Activated effector memory CD4-positive, alpha-beta T cell treated with Interleukin-2 at 50 U/mL for 16 hours (primary cell): ENCODE measurements around the gene MRRF.

Experiments
- DNase-seq: peaks from one replicate; pipeline ENCODE4 v3.0.0-alpha.2; 2020

Gene MRRF, protein sequence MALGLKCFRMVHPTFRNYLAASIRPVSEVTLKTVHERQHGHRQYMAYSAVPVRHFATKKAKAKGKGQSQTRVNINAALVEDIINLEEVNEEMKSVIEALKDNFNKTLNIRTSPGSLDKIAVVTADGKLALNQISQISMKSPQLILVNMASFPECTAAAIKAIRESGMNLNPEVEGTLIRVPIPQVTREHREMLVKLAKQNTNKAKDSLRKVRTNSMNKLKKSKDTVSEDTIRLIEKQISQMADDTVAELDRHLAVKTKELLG

DNA sequence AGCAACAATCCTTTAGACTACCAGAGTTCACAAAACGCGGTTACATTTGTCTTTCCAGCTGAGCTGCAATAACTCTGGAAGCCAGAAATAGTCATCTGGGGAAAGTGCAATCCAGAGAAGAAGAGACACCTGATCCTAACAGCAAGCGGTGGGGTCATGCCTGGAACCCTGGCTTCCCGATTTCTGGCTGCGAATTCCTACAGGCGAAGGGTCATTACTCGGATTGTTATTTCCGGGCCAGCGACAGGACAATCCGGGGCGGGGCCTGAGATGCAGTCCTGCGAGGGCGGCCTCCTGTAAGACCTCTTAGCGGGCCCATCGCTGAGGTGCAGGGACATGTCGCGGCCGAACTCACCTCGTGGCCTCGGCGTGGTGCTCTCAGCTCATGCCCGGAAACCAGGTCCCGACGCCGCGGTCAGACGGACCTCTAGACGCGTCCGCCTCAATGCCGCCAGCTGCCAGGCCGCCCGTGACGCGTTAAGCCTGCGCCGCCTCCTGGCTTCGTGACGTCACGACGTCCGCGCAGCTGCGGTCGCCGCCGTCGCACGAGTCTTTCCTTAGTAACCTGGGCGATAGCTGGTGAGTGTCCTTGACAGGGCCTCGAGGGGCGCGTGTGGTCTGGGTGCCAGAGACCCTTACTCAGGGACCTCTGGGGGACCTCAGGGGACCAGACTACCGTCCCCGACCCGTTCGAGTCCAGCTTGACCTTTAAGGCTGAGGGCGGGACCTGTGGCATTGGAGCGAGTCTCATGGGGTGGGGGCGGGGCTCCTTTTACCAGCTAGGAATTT is at the start of gene MRRF, which contains the start of gene RBM18:
MRRF (plus strand) TSS at position 523 of the 789 bp plus-strand sequence. CDS start 6,010 bp downstream, outside the sequence.
RBM18 (minus strand) TSS at position 481 of the 789 bp plus-strand sequence. CDS start 3,348 bp downstream, outside the sequence.
- peak; percentile 80 for DNase-seq

DNA sequence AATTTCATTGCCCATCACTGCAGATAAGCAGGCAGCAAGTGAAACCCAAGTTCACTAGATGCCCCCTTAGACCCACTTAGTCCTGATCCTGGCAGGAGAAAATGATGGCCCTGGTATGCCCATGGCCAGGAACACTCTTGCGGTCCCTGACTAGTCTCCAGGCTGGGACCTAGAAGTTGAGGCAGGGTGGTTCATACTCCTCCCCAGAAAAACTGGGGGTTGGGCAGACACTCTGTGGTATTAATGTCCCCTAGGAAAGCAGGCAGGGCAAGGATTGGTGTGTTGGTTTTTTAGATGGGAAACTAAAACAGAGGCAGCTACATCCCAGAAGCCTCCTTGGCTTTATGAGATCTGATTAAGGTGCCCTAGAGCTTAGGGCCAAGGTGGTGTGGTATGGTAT is 49.0 kb upstream of the MRRF start:
- no peak for DNase-seq

DNA sequence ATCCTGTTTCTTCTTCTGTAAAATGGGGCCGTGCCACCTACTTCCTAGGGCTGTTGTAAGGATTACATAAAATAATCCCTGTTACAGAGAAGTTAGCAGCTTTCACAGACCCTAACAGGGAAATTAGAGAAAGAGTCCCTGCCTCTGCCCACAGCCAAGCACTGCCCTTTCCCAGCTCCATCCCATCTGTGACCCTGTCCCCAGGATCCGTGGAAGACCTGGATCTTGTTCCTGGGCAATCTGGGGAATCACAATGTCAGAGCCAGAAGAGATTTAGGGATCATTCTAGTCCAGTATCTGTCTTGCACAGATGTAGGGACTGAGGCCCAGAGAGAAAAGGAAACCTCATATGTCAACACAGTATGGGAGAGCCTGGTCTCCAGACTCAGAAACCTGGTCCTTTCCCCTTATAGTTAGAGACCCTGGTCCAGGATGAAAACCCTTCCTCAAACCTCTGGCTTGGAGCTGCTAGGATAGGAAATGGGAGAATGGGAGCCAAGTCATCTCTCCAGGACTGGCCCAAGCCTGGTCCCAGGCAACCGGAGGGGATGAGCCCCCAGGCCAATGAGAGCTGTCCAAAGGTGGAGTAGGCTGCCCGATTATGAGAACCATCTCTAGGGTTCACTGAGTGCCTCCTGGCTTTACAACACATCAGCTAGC is 48.4 kb upstream of the MRRF start:
- DNase-seq, result no peak

DNA sequence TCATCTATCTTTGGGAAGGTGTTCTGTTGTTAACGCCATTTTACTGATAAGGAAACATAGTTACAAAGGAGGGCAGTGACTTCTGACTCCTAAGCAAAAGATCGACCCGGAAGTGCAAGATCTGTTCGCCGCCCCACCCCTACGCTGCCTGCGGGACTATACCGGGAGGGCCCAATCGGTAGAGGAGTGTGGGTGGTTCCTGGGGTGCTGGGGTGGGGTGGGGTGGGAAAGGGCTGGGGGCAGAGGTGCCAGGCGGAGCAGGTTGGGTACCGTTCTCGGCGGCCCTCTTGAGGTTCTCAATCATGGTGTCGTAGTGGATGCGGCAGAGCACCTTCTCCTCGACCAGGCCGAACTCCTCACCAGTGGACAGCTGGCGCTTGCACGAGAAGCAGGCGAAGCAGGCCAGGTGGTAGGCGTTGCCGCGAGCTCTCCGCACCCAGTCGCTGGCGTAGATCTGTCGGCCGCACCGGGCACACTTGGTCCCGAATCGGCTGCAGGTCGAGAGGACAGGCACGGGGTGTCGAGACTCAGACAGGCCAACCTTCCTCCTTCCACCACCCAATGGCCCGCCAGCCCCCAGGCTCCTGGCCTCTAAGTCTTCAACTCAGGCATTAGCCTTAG is 47.8 kb upstream of the MRRF start:
- DNase-seq, result no peak

DNA sequence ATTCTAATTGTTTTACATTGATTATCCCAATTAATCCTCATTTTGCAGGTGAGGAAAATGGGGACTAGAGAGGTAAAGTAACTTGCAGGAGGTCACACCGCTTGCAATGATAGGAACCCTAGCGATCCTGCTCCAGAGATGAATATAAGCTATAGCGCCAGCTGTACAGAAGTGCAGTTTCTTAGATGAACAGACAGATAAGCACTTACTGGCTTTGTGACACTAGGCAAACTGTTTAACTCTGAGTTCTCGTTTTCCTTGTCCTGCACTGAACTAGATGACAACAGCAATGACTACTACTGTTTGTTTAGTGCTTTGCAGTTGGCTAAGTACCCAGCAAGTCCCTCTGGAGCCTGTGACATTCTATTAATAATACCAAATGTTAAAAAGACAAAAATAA is 47.0 kb upstream of the MRRF start:
- no peak for DNase-seq

DNA sequence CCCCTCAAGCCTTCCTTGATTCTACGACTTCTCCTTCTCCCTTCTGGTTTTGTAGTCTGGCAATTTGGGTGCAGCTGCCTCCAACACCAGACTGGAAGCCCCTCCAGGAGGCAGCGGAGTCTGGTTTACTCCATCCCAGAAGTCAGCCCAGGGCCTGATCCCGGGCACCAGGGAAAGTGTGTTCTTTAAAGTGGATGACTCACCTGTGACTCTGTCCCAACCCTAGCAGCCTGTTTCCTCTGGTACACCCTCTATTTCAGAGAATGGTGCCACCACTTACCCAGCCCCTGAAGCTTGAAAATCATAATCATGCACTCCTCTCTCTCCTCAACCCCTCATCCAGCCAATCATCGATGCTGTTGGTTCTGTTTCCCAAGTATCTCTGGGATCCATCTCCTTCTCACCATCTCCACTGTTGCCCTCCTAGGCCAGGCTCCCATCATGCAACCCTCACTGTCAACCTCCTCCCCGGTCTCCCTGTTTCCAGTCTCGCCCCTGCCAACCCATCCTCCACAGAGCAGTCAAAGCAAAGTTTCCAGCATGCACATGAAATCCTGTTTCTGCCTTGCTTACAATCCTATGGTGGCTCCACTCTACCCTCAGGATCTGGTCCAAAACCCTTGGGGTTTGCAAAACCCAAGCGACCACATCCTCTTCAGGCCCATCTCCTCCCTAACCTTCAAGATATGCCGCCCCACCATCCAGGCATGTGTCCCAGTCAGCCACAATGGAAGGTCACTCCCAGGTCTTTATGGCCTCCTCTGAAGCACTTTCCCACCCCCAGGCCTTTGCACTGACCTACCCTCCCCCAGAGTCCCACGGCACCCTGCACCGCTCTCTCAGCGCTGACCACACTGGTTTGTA is 46.4 kb upstream of the MRRF start:
- no peak for DNase-seq

DNA sequence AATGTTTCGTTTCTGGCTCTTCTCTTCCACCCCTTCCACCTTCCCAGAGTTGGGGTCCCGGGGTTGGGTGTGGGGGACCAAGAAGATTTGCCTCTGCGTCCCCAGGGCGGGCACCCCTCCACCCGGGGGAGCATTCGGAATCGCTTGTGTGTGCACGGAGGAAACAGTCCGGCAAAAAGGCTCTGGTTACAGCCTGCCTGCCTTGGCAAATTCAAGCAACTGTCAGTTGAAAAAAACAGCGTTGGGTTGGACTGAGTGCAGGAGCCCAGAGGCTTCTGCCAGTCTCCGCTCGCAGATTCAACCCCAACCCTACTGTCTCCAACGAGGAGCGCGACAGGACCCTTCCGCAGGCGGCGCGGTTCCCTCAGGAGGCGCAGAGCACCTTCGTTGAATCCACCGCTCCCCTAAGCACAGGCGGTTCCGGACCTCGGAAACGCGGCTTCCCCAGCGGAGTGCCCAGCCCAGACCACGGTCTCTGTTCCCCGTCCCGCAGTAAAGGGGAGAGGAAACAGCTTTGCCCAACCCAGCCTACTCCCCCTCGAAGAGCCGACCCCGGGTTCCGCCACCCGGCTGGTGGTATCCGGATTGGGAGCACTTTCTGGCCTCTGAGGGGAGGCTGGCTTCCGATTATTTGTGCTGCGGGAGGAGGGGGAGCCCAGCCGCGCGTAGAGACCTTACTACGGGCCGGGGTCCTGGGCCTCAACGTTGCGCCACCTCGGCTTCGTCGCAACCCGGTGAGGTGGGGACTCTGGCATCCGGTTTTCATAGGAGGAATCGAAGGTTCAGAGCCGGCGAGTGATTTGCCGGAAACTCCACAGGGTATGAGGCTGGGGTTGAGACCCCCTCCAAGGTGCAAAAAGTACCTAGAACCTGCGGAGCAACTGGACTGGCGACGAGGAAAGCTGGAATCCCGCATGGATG is 45.5 kb upstream of the MRRF start:
- DNase-seq, result no peak

DNA sequence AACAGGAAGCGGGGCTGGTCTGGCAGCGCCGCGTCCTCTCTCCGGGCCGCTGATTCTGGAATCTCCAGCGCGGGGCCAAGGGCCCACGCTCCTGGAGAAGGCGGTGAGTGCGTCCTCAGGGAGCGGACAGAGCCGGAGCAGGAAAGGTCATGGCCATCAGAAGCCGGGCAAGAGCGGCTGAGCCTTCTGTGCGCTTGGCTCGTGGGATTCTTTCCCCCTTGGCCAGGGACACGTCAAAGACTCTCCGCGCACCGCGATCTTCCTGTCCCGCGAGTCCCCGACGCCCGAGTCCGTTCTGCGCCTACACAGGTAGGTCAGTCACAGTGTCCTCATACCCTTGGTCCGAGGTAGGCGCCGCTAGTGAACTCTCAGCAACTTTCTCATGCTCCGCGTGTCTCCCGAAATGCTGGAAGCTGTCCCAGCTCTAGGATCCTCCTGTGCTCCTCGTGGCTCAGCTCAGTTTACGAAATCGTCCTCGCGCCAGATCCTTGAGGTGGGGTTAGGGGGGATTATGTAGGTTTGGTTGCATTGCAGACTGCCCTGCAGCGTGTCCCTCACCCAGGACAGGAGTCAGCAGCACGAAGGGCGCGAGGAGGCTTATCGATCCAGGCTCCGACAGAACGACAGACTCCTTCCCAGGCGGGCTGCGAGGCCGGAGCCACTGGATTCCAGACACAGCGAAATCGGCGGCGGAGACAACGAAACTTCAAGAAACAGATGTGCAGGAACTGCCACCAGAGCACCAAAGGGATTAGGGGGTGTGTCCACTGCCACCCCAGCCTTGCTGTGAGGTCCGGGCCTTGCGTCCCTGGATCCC is 44.6 kb upstream of the MRRF start:
- no peak for DNase-seq

DNA sequence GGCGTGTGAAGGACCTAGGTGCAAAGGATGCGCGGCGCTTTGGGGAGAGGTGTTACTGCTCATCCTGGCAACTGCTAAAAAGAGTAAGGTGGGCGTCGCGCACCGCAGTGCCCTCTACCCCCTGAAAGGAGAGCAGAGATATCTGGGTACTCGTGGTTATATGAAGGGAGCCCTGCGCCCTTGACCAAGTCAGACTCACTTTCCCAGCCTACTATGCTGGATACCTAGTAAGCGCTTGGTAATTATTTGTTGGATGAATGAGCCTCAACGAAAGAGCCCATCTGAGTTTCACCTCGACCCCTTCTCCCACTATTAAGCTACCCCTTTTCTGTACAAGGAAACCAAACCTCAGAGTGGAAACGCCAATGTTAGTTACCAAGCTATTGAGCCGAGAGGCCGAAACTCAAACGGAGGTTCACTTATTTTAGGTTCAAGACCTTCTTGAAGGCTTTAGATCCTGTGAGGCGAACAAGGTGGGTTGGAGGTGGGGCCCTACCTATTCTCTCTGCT is 44.0 kb upstream of the MRRF start:
- DNase-seq, result no peak

DNA sequence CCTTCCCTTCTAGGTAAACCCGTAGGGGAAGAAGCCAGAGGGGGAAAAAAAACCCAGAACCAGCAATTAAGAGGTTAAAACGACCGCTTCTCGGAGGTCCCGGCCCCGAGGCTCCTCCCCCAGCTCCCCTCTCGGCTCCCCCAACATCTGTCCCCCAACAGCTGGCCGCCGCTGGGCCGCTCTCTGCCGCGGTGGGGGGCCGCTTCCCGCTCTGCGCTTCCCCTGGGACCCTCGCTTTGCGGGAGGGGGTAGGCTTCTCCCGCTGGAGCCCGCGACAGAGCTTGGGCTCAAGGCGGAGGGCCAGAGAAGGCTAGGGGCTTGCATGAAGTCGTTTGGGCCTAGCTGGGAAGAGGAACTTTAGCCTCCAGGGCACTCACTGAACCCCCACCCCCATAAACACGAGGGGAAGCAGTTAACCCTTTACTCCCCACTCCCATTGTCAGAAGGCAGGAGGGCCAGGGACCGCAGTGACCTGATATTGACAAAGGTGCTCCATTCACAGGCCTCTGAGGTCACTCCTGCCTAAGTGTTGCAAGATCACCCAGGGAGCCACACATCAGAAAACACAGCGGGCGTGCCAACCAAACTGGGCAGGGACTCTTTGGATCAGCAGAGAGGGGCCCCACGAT is 43.4 kb upstream of the MRRF start:
- no peak for DNase-seq

DNA sequence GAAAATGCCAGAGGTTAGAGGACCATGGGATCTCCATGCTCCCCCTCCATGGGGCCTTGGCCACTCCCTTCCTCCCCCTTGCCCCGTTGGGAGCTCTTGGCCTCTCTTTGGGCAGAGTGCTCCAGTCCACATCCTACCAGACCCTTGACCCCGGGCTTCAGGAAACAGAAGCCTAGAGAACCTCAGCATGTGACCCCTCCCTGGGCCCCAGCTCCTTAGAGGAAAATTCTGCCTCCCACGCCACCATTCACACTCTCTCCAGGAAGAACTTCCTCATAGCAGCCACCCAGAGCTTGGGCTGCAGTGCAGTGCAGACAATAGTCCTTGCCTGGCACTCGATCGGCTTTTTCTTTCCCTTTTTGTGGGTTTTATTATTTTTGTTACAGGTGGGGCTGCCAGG is 41.9 kb upstream of the MRRF start:
- no peak for DNase-seq

DNA sequence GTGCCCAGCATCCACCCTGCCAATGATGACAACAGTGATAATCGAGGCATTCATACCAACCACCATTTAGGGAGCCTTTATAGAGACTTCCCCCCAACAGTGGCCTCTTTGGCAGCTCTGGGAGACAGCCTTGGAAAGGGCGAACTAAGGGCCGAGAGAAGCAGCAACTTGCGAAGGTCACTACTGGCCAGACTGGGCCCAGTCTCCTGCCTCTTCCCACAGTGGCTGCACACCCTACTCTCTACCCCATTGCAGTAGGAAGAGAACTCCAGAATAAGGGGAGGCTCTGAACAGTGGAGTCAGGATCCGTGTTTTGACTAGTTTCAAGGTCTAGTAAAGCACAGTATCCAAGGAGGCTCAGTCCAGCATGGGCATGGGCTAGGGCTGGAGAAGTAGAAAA is 41.2 kb upstream of the MRRF start:
- no peak for DNase-seq

DNA sequence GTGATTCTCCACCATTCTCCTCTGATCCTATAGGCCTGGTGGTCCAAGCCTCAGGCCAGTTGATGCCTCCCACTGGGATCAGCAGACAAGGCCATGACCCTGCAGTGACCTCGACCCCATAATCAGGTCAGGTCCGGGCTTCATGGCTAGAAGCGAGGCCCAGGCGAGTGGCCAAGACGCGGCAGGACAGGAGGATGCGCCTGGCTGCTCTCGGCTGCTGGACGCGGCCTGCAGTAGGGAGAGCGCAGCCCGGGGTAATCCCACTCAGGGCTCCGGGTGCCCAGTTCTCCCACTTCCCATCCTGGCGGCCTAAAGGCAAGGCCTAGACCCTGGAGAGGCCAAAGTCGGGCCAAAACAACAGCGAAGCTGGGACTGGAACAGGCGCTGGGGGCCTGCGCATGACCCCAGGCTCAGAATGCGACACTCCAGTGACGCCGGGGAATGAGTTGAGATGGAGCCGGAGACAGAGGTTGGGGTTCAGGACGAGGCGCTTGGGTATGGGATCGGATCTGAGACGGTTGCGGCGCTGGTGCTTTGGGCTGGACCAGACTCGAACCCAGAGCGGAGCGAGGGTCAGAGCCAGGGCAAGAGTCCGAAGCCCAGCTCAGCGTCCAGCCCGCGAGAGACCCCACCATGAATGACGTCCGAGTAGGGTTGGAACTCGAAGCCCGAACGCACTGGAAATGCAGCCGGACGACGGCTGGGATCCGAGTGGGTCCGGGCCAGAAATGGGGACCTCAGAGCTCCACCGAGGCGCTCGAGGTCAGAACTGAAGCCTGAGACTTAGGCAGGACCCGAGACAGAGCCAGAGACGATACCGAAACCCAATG is 39.2 kb upstream of the MRRF start:
- no peak for DNase-seq

DNA sequence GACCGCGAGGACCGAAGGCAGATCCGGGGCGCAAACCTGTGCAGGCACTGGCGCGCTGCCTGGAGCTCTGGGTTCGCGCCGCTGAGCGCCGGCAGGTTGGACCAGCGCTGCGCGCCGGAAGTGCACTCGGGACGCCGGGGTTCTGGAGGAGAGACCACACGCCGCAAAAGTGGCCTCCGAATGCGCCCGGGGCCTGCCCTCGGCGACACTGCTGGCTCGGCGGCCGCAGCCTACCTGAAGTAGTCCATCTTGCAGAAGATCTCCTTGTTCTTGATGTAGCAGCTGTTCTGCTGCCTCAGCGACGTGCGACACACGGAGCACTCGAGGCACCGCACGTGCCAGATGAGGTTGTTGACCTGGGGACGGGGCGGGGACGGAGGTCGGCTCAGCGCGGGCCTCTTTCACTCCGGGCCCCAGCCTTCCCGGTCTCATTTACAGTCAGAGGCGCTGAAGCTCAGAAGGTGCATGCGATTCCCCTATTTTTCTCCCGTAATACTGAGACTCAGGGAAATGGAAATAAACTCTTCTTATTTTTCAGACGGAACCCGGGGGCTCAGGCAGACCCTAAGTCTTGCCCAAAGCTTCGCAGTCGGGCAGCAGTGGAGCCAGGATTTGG is 38.4 kb upstream of the MRRF start:
- no peak for DNase-seq

DNA sequence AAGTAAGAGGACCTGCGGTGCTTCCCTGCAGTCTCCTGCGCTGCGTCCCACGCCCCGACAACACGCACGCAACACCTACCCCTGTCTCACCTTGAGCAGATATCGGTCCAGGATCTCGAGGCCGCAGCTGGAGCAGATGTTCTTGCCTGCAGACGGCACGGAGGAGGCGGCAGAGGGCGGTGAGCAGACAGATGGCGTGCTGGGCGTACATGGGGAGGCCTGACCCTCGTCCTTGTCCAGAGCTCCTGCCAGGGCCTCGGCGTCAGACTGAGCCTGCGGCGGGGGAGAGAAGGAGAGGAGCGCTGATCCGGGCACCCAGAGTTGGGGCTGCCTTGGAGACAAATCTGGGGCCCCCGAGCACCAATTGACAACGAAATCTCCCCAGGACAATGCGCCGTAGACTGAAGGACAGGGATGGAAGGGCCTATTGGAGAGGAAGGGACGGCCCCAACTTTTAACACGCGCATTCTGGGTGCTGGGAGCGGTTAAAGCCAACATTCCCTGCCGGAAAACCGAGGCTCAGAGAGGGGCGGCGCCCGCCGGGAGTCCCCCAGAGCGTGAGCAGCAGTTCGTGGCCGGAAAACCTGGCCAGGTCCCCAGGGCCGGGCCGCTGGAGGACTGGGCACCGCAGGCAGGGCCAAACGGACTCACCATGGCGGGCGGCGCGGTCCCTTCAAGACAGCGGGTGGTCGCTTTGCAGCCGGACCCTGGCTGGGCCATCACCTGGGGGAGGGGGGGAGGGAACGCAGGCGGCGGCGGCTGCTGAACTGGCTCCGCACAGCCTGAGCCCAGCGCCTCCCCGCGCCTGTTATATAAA is 37.7 kb upstream of the MRRF start:
- no peak for DNase-seq

DNA sequence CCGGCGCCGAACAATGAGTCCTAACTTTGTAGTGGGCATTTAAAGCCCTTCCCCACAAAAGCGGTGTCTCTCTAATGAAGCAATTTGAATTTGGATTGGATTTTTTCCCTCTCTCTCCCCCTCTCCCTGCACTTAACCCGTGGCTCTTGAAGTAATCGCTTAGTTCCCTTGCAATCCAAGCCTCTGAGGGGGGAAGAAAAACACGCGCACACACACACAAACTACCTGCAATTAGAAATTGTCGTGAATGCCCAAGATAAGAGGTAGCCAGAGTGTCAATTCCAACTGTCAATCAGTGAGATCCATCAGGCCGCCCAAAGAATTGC is 37.1 kb upstream of the MRRF start:
- DNase-seq, result no peak

DNA sequence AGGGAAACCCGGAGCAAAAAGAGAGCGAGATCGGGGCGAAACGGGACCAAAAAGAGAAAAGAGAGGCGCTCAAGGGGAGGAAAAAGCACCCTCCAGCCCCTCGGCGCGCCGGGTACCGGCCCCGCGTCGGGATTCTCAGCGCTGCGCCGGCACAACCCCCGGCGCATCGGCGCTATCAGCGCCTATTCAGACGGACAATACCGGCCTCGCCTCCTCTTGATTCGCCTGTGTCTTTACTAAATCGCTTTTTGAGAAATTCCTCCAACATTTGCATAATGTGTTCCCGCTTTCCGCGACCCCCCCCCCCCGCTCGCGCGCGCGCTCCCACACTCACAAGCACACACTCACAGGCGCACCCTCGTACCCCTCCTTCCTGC is 36.5 kb upstream of the MRRF start:
- DNase-seq, result no peak
